HG03565 (cell line): ENCODE data around the gene FRRS1.
A peak's percentile ranks its signal among the peaks of the same experiment; 100 is the strongest.
"Not testable (repeated sequence)": the region's sequence is repeated elsewhere in the genome, so short reads cannot be mapped to it uniquely, and the experiment has no call there.

ENCODE experiments used
- ATAC-seq: cut with Tn5 transposase; IDR thresholded peaks from one replicate; pipeline ENCODE4 v1.9.1; 2021; ENCODE audit warnings: mild to moderate bottlenecking, moderate library complexity; ENCODE audit not compliant: unreplicated experiment

Gene FRRS1

DNA sequence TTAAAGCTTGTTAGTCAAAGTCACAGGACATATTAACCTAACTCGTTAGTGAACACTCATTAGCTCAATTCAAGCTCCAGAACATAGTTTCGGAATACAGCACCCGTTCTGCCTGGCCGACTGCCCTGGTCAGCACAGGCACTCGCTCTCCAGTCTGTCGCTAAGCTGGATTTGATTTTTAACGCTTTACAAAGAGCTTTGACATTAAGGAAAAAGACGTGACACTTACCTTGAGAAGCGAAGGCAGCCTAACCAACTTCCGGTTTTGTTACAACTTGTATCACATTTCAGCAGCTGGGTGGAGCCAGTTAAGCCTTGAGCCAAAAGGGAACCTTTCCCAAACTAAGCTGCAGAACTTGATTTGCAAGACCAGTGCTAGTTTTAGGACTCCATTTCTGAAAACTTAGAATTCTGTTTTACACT lies at the start of gene FRRS1:
Gene FRRS1, minus strand, starts transcription at position 258 of the 423 bp plus-strand sequence. CDS start 17,867 bp downstream, outside the sequence.
- ATAC-seq = peak; percentile 93

DNA sequence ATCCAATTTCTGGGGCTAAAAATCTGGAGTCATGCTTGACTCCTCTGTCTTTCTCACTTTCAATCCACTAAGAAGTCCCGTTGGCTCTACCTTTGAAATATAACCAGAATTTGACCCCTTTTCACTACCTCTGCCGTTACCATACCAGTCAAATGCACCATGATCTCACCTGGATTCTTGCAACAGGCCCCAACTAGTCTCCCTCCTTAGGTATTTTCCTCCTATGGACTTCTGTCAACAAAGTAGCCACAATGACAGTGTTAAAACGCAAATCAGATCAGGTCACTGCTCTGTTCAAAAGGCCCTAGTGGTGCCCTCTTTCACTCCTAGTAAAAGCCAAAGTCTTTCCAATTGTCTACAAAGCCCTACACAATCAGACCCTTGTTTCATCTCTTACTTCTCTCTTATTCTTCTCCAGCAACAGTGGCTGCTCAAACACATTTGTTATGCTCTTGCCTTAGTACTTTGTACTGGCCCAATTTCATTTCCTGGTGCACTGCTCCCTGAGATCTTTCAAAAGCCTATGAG lies 48.0 kb upstream of the FRRS1 start:
- ATAC-seq = no peak

GRCh38 chr1:99811747-99812146 lies 45.3 kb upstream of the FRRS1 start:
- no peak for ATAC-seq

DNA sequence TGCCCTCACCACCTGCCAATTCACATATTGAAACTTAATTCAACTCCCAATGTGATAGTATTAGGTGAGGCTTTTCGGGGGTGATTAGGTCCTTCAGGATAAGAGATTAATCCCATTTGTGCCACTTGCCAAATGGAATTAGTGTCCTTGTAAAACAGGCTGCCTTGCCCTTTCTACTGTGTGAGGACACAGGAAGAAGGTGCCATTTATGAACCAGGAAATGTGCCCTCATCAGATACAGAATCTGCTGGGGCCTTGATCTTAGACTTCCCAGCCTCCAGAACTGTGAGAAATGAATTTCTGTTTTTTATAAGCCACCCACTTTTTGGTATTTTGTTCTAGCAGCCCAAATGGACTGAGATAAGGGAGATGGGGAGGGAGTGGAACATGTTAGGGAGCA lies 44.6 kb upstream of the FRRS1 start:
- ATAC-seq = no peak

DNA sequence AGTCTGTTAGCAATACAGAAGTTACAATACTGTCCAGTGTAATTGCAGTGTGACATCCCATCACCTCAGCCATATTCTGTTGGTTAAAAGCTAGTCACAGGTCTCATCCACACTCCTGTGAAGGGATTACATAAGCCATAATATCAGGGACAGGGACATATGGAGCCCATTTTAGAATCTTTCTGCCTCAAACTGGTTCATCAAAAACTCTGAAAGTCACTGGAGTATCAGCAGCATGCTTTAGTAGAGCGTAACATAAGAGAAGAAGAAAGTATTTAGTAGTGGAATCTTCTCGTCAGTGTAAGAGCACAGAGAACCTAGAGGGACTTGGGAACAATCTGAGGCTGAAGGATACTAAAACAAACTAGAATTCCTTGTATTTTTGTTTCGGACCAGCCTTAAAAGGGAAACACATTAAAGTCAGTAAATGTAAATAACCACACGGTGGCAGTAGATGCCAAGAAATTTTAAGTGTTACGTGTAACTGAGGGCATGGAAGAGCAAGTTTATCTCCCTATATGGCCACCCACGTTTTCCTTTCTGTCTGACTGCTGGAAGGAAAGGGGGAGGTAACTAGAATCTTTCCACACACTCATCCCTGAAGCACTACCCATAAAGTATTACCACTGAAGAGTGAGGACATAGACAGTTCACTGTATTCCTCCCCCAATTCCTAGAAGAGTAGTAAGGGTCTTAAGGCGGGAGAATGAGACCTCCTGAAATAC lies 42.1 kb upstream of the FRRS1 start:
- ATAC-seq = peak; percentile 91

- no peak for ATAC-seq
Observed at GRCh38 chr1:99806882-99807281, 40.4 kb upstream of the FRRS1 start.

DNA sequence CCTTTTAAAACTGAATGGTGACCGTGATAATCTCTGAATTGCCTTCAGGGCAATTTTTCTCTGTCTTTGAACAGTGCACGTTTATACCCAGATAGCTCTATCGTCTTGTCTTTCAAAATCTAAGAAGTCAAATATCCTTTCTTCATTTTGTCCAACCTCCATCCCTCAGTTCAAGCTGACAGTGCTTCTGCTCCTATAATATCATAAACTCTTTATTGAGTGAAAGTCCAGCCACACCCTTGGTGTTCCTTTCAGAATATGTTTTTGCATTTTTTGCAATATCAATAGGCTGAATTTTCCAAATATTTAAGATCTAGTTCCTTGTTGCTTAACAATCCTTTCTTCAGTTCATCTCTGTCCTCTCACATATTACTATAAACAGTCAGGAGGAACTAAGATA lies 35.1 kb upstream of the FRRS1 start:
- no peak for ATAC-seq

DNA sequence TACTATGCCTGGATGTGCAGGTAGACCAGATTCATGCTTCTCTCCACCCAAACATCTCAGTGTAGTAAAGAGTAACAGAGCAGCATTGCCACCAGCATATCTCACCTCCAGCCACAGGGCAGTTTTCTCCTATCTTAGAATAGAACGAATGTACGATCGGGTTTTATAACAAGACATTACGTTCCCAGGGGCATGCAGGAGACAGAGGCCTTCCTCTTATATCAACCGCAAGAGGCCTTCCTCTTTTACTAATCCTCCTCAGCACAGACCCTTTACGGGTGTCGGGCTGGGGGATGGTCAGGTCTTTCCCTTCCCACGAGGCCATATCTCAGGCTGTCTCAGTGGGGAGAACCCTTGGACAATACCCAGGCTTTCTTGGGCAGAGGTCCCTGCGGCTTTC lies 27.4 kb upstream of the FRRS1 start:
- not testable (repeated sequence) for ATAC-seq

GRCh38 chr1:99789715-99790114 lies 23.3 kb upstream of the FRRS1 start:
- ATAC-seq = no peak

DNA sequence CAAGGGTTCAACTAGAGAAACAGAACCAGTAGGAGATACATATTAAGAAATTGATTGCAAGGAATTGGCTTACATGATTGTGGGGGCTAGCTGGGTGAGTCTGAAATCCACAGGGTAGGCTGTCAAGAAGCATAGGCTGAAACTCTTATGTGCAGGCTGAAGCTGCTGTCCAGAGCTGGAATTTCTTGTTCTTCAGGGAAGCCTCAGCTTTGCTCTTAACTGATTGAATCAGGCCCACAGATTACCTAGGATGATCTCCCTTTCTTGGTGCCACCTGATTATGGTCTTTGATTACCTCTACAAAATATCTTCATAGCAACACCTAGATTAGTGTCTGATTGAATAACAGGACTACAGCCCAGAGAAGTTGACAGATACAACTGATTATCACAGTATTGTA lies 22.5 kb upstream of the FRRS1 start:
- ATAC-seq = no peak

DNA sequence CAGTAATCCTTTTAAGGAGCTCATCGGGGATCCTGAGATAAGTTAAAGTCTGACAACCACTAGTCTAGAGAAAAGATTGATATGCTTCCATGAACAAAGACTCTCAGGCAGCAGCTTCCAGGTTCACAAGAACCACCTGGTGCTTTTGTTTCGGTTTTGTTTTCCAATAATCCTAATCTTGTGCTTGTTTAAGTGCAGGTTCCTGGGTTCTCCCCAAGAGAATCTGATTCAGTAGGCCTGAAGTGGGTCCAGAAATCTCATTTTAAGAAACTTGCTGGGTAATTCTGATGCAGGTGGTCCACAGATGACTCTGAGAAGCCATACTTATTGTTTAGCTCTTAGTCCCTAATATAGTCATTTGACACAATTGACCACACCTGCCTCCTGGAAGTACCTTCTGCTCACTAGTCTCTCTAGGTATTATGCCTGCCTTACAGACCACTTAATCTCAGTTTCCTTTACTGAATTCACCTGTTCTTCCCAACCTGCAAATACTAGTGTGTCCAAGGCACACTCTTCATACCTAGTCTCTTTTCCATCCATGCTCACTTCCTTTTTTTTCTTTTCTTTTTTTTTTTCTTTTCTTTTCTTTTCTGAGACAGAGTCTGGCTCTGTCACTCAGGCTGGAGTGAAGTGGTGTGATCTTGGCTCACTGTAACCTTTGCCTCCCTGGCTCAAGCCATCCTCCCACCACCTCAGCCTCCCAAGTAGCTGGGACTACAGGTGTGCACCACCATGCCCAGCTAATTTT lies 20.5 kb upstream of the FRRS1 start:
- ATAC-seq = peak; percentile 57

GRCh38 chr1:99784809-99785255 lies 18.4 kb upstream of the FRRS1 start:
- ATAC-seq = peak; percentile 26

- no peak for ATAC-seq
Observed at GRCh38 chr1:99784143-99784542, 17.7 kb upstream of the FRRS1 start.

DNA sequence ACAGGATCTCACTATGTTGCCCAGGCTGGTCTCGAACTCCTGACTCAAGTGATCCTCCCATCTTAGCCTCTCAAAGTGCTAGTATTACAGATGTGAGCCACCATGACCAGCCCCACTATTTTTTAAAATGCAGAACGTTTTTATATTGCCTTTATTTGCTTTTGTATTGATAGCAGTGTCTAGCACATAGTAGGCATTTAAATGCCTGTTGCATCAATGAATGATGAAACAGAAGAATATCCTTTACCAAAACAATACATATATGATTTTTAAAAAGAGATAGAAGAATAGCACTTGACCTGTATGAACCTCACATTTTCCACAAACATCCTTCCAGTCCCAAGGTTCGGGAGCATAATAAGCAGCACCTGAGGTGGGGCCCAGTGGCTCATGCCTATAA lies 16.5 kb upstream of the FRRS1 start:
- no peak for ATAC-seq

DNA sequence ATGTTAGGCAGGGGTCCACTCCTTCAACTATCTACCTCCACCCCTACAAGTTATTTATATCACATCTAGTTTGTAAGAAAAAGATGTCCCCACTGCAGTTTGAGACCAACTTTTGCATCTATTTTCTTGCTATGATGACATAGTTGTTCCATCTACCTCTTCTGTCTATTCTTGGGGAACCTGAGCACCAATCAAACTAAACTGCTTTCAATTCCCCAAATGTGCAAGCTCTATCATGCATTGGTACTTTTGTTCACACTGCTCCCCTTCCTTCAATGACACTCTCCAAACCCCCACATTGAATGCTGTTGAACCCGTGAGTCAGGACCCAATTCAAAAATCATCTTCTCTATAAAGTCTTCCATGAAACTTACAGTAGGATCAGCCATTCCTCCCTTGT lies 16.0 kb upstream of the FRRS1 start:
- ATAC-seq = no peak

DNA sequence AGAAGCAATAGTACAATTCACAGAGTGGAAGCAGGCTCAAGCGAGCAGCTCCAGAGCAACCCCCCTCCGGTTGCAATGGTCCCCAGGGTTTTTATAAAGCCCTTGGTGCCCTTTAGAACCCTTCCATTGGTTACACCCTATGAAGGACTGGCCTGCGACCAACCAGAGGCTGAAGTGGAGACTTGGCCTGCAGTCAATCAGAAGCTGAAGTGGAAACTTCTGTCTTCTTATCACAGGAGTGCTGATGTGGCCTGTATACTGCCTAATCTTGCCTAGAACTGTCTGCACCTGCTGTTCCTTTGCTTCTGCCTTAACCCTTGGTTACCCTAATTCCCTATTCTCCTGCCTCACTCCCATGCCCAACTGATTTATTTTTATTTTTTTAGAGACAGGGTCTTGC lies 15.4 kb upstream of the FRRS1 start:
- ATAC-seq = no peak

DNA sequence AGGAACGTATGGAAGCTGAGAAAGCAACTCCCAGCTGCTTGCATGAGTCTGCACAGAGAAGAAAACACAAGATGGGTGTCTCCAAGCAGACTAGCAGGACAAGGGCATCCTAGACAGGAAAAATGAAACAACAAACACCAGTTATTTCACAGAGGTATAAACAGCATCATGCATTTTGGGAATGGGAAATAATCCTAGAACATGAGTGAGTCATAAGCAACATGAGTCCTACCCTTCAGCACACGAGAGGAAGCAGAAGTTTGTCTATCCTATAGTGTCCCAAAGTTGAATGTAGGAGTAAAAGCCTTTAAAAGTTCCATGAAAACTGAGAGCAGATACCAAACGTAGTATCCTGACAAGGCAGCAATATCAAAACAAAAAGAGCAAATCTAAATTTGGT lies 11.3 kb upstream of the FRRS1 start:
- no peak for ATAC-seq

- peak; percentile 51 for ATAC-seq
Observed at GRCh38 chr1:99776120-99776519, 9.7 kb upstream of the FRRS1 start.

- no peak for ATAC-seq
Observed at GRCh38 chr1:99772809-99773208, 6.4 kb upstream of the FRRS1 start.

GRCh38 chr1:99771513-99771918 lies 5.1 kb upstream of the FRRS1 start:
- ATAC-seq = no peak

- ATAC-seq = no peak
Observed at GRCh38 chr1:99768524-99769245, 2.2 kb upstream of the FRRS1 start.
